WTC11 (cell line): ENCODE results near the gene VLDLR. TPM values are rescaled to one million over a fixed set of nuclear protein-coding genes. Genes with fewer than 3 reads are reported as not detected.
A peak's percentile ranks its signal among the peaks of the same experiment; 100 is the strongest.

Experiments used
- ATAC-seq: fragments of 200-7000 bp; cut with Tn5 transposase; 2 replicates; pipeline ENCODE4 v1.10.0; 2021; ENCODE audit warnings: mild to moderate bottlenecking, moderate library complexity
- Bru-seq: library from RNA; stranded (reverse); fragments of 400-500 nt; gene quantifications from one replicate; lab custom pipeline; 2021; lab: Mats Ljungman, UMichigan
- CTCF ChIA-PET: fragments of 300-600 bp; sonication (Branson Sonifier 250); formaldehyde crosslinking; loops from one replicate; lab custom pipeline; 2021; ENCODE audit warnings: antibody characterized with exemption; lab: Charles Lee
- POLR2A ChIA-PET: fragments of 350-600 bp; sonication (Branson Sonifier 250); formaldehyde crosslinking; loops from one replicate; lab custom pipeline; 2021; ENCODE audit warnings: antibody characterized with exemption; lab: Charles Lee
- DNase-seq: peaks from one replicate; pipeline ENCODE4 v3.0.0; 2021; ENCODE audit warnings: low spot score
- H3K27ac Mint-ChIP-seq: 2 replicates; pipeline ENCODE4 v1.8.0; 2021; ENCODE audit warnings: mixed read lengths
- H3K27me3 Mint-ChIP-seq: 2 replicates; pipeline ENCODE4 v1.8.0; 2021; ENCODE audit warnings: low read depth, mild to moderate bottlenecking, moderate library complexity, mixed read lengths
- H3K36me3 Mint-ChIP-seq: 2 replicates; pipeline ENCODE4 v1.8.0; 2021; ENCODE audit warnings: mixed read lengths
- H3K4me1 Mint-ChIP-seq: 2 replicates; pipeline ENCODE4 v1.8.0; 2022; ENCODE audit warnings: mixed read lengths
- H3K4me3 Mint-ChIP-seq: 2 replicates; pipeline ENCODE4 v1.8.0; 2021; ENCODE audit warnings: mild to moderate bottlenecking, moderate library complexity, mixed read lengths
- H3K9me3 Mint-ChIP-seq: 2 replicates; pipeline ENCODE4 v1.8.0; 2021; ENCODE audit warnings: mixed read lengths
- AFF4 ChIP-seq: sonication (generic); formaldehyde crosslinking; IDR thresholded peaks from 2 replicates; pipeline ENCODE4 v1.8.1; 2023; ENCODE audit warnings: mild to moderate bottlenecking, missing genetic modification reagents, borderline replicate concordance
- ELF4 ChIP-seq: sonication (generic); formaldehyde crosslinking; IDR thresholded peaks from 2 replicates; pipeline ENCODE4 v1.8.1; 2022; ENCODE audit warnings: low read depth, mild to moderate bottlenecking, moderate library complexity, missing genetic modification reagents
- ESRRA ChIP-seq: sonication (generic); formaldehyde crosslinking; IDR thresholded peaks from 2 replicates; pipeline ENCODE4 v1.8.1; 2022; ENCODE audit warnings: mild to moderate bottlenecking, missing genetic modification reagents, borderline replicate concordance
- FOXJ3 ChIP-seq: sonication (generic); formaldehyde crosslinking; IDR thresholded peaks from 2 replicates; pipeline ENCODE4 v1.9.0; 2021; ENCODE audit warnings: missing genetic modification reagents, mild to moderate bottlenecking, borderline replicate concordance
- FOXP4 ChIP-seq: sonication (generic); formaldehyde crosslinking; IDR thresholded peaks from 2 replicates; pipeline ENCODE4 v1.8.0; 2022; ENCODE audit warnings: mild to moderate bottlenecking, missing genetic modification reagents
- GABPB1 ChIP-seq: sonication (generic); formaldehyde crosslinking; IDR thresholded peaks from 2 replicates; pipeline ENCODE4 v1.8.1; 2023; ENCODE audit warnings: mild to moderate bottlenecking, missing genetic modification reagents
- HMGXB4 ChIP-seq: sonication (generic); formaldehyde crosslinking; IDR thresholded peaks from 2 replicates; pipeline ENCODE4 v1.8.1; 2023; ENCODE audit warnings: mild to moderate bottlenecking, moderate library complexity, missing genetic modification reagents
- JUN ChIP-seq: sonication (generic); formaldehyde crosslinking; IDR thresholded peaks from 2 replicates; pipeline ENCODE4 v1.8.0; 2023; ENCODE audit warnings: mild to moderate bottlenecking, missing genetic modification reagents
- KAT7 ChIP-seq: sonication (generic); formaldehyde crosslinking; IDR thresholded peaks from 2 replicates; pipeline ENCODE4 v1.8.1; 2023; ENCODE audit warnings: missing genetic modification reagents, mild to moderate bottlenecking, borderline replicate concordance
- MLX ChIP-seq: sonication (generic); formaldehyde crosslinking; IDR thresholded peaks from 2 replicates; pipeline ENCODE4 v1.8.1; 2023; ENCODE audit warnings: mild to moderate bottlenecking, missing genetic modification reagents, moderate library complexity
- NFATC4 ChIP-seq: fragments of 250-450 bp; sonication (Bioruptor Pico); IDR thresholded peaks from 2 replicates; pipeline ENCODE4 v1.9.0; 2021; ENCODE audit warnings: mild to moderate bottlenecking
- NFYB ChIP-seq: sonication (generic); formaldehyde crosslinking; conservative IDR thresholded peaks from 2 replicates; pipeline ENCODE4 v1.8.0; 2022; ENCODE audit warnings: low read depth, missing genetic modification reagents
- SMAD4 ChIP-seq: sonication (generic); formaldehyde crosslinking; IDR thresholded peaks from 2 replicates; pipeline ENCODE4 v1.8.0; 2022; ENCODE audit warnings: mild to moderate bottlenecking, missing genetic modification reagents
- SP1 ChIP-seq: sonication (generic); formaldehyde crosslinking; conservative IDR thresholded peaks from 2 replicates; pipeline ENCODE4 v1.8.1; 2022; ENCODE audit warnings: missing genetic modification reagents
- ZBTB21 ChIP-seq: sonication (generic); formaldehyde crosslinking; IDR thresholded peaks from 2 replicates; pipeline ENCODE4 v1.8.1; 2023; ENCODE audit warnings: mild to moderate bottlenecking, missing genetic modification reagents, borderline replicate concordance
- ZNF121 ChIP-seq: sonication (generic); formaldehyde crosslinking; IDR thresholded peaks from 2 replicates; pipeline ENCODE4 v1.8.0; 2023; ENCODE audit warnings: missing genetic modification reagents
- ZNF138 ChIP-seq: sonication (generic); formaldehyde crosslinking; conservative IDR thresholded peaks from 2 replicates; pipeline ENCODE4 v1.8.1; 2022; ENCODE audit warnings: mild to moderate bottlenecking, moderate library complexity, missing genetic modification reagents
- ZNF219 ChIP-seq: sonication (generic); formaldehyde crosslinking; IDR thresholded peaks from 2 replicates; pipeline ENCODE4 v1.8.0; 2023; ENCODE audit warnings: missing genetic modification reagents, mild to moderate bottlenecking, borderline replicate concordance
- ZNF232 ChIP-seq: sonication (generic); formaldehyde crosslinking; IDR thresholded peaks from 2 replicates; pipeline ENCODE4 v1.8.0; 2022; ENCODE audit warnings: mild to moderate bottlenecking, missing genetic modification reagents
- ZNF317 ChIP-seq: sonication (generic); formaldehyde crosslinking; IDR thresholded peaks from 2 replicates; pipeline ENCODE4 v1.8.1; 2023; ENCODE audit warnings: low read depth, mild to moderate bottlenecking, moderate library complexity, missing genetic modification reagents, borderline replicate concordance
- ZNF396 ChIP-seq: fragments of 250-450 bp; sonication (Bioruptor Pico); IDR thresholded peaks from 2 replicates; pipeline ENCODE4 v1.8.0; 2021; ENCODE audit warnings: mild to moderate bottlenecking, moderate library complexity, borderline replicate concordance
- ZNF416 ChIP-seq: fragments of 250-450 bp; sonication (Bioruptor Pico); IDR thresholded peaks from 2 replicates; pipeline ENCODE4 v1.9.0; 2021; ENCODE audit warnings: mild to moderate bottlenecking, inconsistent platforms
- long read RNA-seq, 3 experiments: library from RNA in 1 of 3; library from capped mRNA in 1 of 3; library from polyadenylated mRNA in 1 of 3; unstranded in 2 of 3; stranded (forward) in 1 of 3; transcript quantifications; one replicate each; pipeline ENCODE4 v2.0.0, GENCODE V29; 2021
- total RNA-seq: library from RNA; stranded (reverse); gene quantifications from 3 replicates; pipeline ENCODE4 v1.2.3, GENCODE V29; 2021
- TF ChIP-seq, protein P1 (sequence below): sonication (generic); formaldehyde crosslinking; IDR thresholded peaks from 2 replicates; pipeline ENCODE4 v1.8.0; 2022; ENCODE audit warnings: mild to moderate bottlenecking, missing genetic modification reagents
- TF ChIP-seq, protein P2 (sequence below): fragments of 250-450 bp; sonication (Bioruptor Pico); IDR thresholded peaks from 2 replicates; pipeline ENCODE4 v2.1.2; 2022; ENCODE audit warnings: mild to moderate bottlenecking, moderate library complexity

Gene VLDLR
- total RNA-seq (40.8 to 57.1 TPM (median 56.6 TPM) in 3 replicates), Bru-seq, nascent RNA (percentile 91 among the genes with signal in this experiment)
- long read RNA-seq, experiment 1, full-length matches to known transcripts: 81 of 139 reads
- long read RNA-seq, experiment 1, partial matches to known transcripts: 32 of 139 reads
- long read RNA-seq, experiment 1, other reads (novel, unspliced or antisense): 26 of 139 reads
- long read RNA-seq, experiment 2, full-length matches to known transcripts: 17 of 85 reads
- long read RNA-seq, experiment 2, partial matches to known transcripts: 28 of 85 reads
- long read RNA-seq, experiment 2, other reads (novel, unspliced or antisense): 40 of 85 reads
- long read RNA-seq, experiment 3: 0 reads

- ATAC-seq (peak; percentile 33), DNase-seq (peak; percentile 62)
- Mint-ChIP-seq H3K4me3 (peak within 1 kb of the TSS; percentile 84), H3K36me3 (peaks cover 21% of the 10 kb centered on the region), H3K9me3 (peaks cover 8% of the 10 kb centered on the region), H3K27me3 (peaks cover 30% of the 10 kb centered on the region), H3K27ac (peak within 1 kb of the TSS; percentile 38), H3K4me1 (peaks cover 51% of the 10 kb centered on the region)
- ChIA-PET POLR2A (interaction anchor here (1.4 kb wide), 1 partner anchor 11 kb away, joined by 3 read pairs; no protein-coding TSS in a partner anchor), CTCF (no interaction called here)
- TF ChIP-seq ZNF121 (no peak), ZNF232 (CRISPR knock-in tag) (no peak), MLX (no peak), ZNF317 (CRISPR knock-in tag) (no peak), HMGXB4 (peak; percentile 73), ESRRA (CRISPR knock-in tag) (no peak), ZBTB21 (CRISPR knock-in tag) (no peak), ZNF219 (CRISPR knock-in tag) (no peak), KAT7 (CRISPR knock-in tag) (peak; percentile 9; the same call in 1 of the 2 replicates), JUN (CRISPR knock-in tag) (no peak)
- TF ChIP-seq, protein P1, sequence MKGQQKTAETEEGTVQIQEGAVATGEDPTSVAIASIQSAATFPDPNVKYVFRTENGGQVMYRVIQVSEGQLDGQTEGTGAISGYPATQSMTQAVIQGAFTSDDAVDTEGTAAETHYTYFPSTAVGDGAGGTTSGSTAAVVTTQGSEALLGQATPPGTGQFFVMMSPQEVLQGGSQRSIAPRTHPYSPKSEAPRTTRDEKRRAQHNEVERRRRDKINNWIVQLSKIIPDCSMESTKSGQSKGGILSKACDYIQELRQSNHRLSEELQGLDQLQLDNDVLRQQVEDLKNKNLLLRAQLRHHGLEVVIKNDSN (CRISPR knock-in tag): no peak
Observed at GRCh38 chr9:2621722-2622460, at the start of gene VLDLR. TSS of gene VLDLR (plus strand) at chr9:2621787. CDS start at chr9:2622190, 403 bp downstream.

DNA sequence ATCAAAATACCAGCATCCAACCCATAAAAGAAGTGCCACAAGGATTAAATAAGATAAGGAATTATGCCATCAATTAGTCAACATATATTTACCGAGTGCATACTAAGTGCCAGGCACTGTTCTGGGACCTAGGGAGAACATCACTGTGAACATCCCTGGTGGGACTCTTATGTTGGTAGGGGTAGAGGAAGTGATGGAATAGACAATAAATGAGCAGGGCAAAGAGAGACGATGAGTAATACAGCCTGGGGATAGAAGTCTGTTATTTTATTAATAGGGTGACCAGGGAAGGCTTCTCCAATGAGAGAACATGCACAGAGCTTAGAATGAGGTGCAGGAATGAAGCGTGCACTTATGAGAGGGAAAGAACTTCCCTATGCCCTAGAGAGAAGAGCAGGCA, 47.4 kb upstream of the VLDLR start:
- no peaks in the 10 kb centered on the region for H3K36me3 Mint-ChIP-seq
- no peaks in the 10 kb centered on the region for H3K4me1 Mint-ChIP-seq
- no peak for TF ChIP-seq ZNF396
- TF ChIP-seq GABPB1 (CRISPR knock-in tag): no peak
- TF ChIP-seq AFF4 (CRISPR knock-in tag): no peak
- TF ChIP-seq NFATC4 (CRISPR knock-in tag): no peak
- no peak for TF ChIP-seq FOXJ3
- no peak for TF ChIP-seq SMAD4 (CRISPR knock-in tag)
- no peak for TF ChIP-seq NFYB (CRISPR knock-in tag)
- no peak for TF ChIP-seq ZNF138 (CRISPR knock-in tag)
- no peak for TF ChIP-seq FOXP4 (CRISPR knock-in tag)
- TF ChIP-seq ZNF416 (CRISPR knock-in tag): no peak
- TF ChIP-seq SP1 (CRISPR knock-in tag): no peak
- TF ChIP-seq ELF4 (CRISPR knock-in tag): no peak
- TF ChIP-seq, protein P2, sequence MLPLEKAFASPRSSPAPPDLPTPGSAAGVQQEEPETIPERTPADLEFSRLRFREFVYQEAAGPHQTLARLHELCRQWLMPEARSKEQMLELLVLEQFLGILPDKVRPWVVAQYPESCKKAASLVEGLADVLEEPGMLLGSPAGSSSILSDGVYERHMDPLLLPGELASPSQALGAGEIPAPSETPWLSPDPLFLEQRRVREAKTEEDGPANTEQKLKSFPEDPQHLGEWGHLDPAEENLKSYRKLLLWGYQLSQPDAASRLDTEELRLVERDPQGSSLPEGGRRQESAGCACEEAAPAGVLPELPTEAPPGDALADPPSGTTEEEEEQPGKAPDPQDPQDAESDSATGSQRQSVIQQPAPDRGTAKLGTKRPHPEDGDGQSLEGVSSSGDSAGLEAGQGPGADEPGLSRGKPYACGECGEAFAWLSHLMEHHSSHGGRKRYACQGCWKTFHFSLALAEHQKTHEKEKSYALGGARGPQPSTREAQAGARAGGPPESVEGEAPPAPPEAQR (CRISPR knock-in tag): no peak

More for the DNA sequence above, 47.4 kb upstream of the VLDLR start:
- DNase-seq (no peak), ATAC-seq (no peak)
- ChIA-PET CTCF (no interaction called here), POLR2A (no interaction called here)
- no peak overlapping the region for H3K4me3 Mint-ChIP-seq
- no peak overlapping the region for H3K27ac Mint-ChIP-seq
- 0 out of 2 replicates have a peak, but pooled peaks cover 4% of the 10 kb centered on the region for H3K9me3 Mint-ChIP-seq
- H3K27me3 Mint-ChIP-seq: no peaks in the 10 kb centered on the region
